C4-2B (cell line): Measurements from ENCODE around the gene NSMCE1.

Source experiments
- H3K27ac ChIP-seq: fragments of 450-650 bp; 2 replicates; pipeline ENCODE4 v1.5.1; 2017
- CTCF ChIP-seq: fragments of 450-650 bp; conservative IDR thresholded peaks from 2 replicates; pipeline ENCODE4 v1.5.1; 2017; ENCODE audit warnings: mild to moderate bottlenecking
- ZFX ChIP-seq: fragments of 450-650 bp; IDR thresholded peaks from 2 replicates; pipeline ENCODE4 v1.6.1; 2017

NSMCE1 gene

DNA sequence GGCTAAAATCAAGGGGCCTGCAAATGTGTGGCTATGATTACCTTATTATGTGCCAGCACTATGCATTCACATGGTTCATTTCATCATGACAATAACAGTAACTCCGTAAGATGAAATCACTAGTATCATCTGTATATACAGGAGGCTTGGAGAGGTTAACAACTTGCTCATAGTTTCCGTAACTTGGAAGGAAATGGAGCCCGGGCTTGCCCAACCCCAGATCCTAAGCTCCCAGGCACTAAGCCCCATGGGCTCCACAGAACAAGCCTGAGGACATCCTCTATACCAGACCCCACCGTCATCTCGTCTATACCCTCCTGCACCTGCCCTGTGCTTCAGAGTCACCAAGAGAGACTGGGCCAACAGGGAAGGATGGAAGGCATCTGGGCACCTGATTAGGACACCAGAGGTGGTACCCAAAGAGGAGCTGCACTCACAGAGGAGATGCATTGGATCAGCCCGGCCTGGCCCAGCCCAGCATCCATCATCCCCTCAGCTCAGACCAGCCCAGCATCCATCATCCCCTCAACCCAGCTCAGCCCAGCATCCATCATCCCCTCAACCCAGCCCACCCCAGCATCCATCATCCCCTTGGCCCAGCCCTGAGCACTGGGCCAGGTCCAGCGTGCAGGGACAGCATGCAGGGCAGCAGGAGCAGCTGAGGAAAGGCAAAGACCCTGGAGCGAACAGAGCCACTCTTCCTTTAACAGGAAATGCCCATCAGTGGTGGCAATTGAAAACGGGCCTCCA, 28.5 kb downstream of the NSMCE1 start:
- TF ChIP-seq ZFX: no peak
- no peak overlapping the region for H3K27ac ChIP-seq

GRCh38 chr16:27239026-27239425, 29.5 kb downstream of the NSMCE1 start:
- no peak for TF ChIP-seq CTCF
- TF ChIP-seq ZFX: no peak
- H3K27ac ChIP-seq: no peak overlapping the region

DNA sequence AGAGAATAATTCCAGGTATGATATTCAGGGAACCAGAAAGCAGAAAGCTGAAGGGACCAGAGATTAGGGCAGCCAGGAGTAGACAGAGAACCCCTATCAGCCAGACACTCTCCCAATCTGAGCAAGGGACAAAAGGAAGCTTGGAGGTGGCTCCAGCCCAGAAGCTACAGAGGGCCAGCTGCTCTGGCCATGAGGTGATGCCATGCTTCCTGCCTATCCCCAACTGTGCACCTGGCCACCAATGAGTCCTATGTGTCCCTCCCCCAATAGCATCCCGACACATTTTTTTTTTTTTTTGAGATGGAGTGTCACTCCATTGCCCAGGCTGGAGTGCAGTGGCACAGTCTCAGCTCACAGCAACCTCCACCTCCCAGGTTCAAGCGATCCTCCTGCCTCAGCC, 30.0 kb downstream of the NSMCE1 start:
- no peak overlapping the region for H3K27ac ChIP-seq
- TF ChIP-seq ZFX (no peak), CTCF (no peak)

- TF ChIP-seq CTCF (no peak), ZFX (no peak)
- no peak overlapping the region for H3K27ac ChIP-seq
Observed at GRCh38 chr16:27238016-27238587, 30.5 kb downstream of the NSMCE1 start.

DNA sequence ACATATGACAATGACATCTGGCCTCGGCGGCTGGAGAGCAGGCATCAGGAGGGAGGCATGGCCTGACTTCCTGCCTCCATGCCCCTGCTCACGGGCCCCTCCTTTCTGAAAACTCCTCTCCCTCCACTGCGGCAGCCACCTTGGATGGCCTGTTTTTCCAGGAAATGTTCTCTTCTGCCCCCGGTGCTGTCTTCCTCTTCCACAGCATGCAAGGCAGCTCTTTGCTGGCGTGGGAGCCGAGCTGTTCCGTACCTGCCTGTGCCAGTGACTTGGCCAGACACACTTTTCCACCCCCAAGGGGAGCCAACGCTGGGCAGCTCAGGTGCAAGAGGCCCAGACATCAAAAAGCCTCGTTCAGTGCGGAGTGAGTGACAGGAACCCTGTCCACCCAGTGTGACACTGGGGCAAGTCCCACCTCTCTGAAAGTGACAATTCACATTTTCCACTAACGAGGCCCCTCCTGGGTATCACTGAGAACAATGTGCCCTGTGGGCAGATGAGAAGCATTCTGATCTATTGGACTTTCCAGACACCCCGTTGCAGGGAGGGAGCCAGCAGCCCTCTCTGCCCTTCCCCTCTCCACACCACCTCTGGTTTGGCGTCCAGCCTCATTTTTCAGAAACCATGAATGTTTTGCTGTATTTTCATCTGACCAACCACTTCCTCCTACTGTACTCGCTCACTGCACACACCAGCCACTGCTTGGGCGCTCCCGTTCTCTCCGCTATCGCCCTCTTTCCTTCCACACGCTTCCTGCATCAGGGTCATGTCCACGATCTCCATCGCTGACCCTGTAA, 31.2 kb downstream of the NSMCE1 start:
- TF ChIP-seq ZFX (no peak), CTCF (no peak)
- no peak overlapping the region; the same call in 1 of the 2 replicates for H3K27ac ChIP-seq

DNA sequence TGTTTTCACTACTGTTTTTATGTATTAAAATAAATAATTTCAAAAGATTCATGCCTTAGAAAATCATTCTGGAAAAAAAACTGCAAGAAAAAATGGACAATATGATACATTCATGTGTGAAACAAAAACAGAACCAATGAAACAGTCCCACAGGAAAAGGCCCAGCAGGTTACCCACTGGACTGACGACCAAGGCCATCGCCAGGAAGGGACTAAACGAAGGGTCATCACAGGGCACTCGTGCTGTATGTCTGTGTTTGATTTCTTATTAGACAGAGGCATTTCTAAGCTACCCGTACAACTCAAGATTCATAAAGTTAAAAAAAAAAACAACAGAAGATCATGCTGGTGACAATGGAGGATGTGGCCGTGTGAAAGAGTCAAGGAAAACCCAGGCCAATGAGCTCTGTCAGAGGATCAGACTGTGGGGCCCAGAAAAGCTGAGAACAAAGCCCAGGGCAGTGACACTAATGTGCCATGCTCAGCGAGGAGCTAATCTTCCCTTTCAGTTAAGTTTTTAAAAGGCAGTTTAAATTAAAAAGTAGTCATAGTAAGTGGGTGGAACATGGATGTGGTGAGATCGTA, 31.8 kb downstream of the NSMCE1 start:
- TF ChIP-seq CTCF (no peak), ZFX (no peak)
- H3K27ac ChIP-seq: no peak overlapping the region; the same call in 1 of the 2 replicates

DNA sequence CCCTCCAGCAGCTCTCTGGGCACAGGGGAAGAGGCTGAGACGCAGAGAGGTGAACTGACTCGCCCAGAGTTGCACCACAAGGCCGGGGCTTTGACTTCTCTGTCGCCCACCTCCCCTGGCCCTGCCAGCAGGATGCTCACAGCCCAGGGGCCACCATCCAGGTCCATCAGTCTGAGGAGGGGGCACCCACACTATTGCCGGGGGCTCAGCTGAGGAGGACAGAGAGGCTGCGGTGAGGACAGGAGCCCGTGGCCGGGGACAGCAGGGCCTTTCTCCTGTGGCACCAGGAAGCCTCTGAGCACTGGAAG, 32.7 kb downstream of the NSMCE1 start:
- no peak for TF ChIP-seq CTCF
- TF ChIP-seq ZFX: no peak

More for the DNA sequence above, 32.7 kb downstream of the NSMCE1 start:
- H3K27ac ChIP-seq: peak overlapping the region; percentile 83
